ENCODE data around the gene SPATA6.
"Not testable (repeated sequence)": the region's sequence is repeated elsewhere in the genome, so short reads cannot be mapped to it uniquely, and the experiment has no call there.

SPATA6 gene

DNA sequence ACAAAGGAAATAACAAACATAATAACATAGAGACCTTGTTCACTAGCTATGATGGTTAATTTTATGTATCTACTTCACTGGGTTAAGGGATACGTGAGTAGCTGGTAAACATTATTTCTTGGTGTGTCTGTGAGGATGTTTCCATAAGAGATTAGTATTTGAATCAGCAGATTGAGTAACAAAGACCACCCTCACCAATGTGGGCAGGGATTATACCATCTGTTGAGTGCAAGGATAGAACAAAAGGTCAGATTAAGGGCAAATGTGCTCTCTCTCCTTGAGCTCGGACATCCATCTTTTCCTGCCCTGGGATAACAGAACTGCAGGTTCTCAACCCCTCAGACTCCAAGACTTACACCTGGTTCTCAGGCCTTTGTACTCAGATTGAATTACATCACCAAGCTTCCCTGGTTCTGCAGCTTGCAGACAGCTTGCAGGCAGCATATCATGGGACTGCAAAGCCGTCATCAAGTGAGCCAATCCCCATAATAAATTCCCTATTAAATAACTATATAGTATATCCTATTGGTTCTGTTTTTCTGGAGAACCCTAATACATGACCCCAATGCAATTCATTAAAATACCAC lies 9.2 kb downstream of the SPATA6 start:
- DNase-seq (ENCODE audit: low read depth), result no peak

- DNase-seq (ENCODE audit: low read depth), result no peak
Measured at GRCh38 chr1:48450505-48450904, 21.5 kb downstream of the SPATA6 start.

- DNase-seq (ENCODE audit: low read depth), result no peak
Measured at GRCh38 chr1:48448932-48449331, 23.1 kb downstream of the SPATA6 start.

GRCh38 chr1:48444186-48444585 lies 27.8 kb downstream of the SPATA6 start:
- DNase-seq (ENCODE audit: low read depth), result not testable (repeated sequence)

GRCh38 chr1:48442864-48443619 lies 29.0 kb downstream of the SPATA6 start:
- DNase-seq (ENCODE audit: low read depth), result no peak

- not testable (repeated sequence) for DNase-seq (ENCODE audit: low read depth)
Measured at GRCh38 chr1:48440786-48441185, 31.2 kb downstream of the SPATA6 start.

DNA sequence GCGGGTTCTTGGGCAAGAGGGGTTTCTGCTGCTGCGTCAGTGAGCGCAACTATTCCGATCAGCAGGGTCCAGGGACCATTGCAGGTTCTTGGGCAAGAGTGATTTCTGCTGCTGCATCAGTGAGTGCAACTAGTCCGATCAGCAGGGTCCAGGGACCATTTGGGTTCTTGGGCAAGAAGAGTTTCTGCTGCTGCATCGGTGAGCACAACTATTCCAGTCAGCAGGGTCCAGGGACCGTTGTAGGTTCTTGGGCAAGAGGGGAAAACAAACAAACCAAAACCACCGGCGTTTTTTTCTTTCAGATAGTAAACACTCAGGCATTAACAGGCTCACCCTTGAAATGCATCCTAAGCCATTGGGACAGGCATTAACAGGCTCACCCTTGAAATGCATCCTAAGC lies 32.6 kb downstream of the SPATA6 start:
- no peak for DNase-seq (ENCODE audit: low read depth)

DNA sequence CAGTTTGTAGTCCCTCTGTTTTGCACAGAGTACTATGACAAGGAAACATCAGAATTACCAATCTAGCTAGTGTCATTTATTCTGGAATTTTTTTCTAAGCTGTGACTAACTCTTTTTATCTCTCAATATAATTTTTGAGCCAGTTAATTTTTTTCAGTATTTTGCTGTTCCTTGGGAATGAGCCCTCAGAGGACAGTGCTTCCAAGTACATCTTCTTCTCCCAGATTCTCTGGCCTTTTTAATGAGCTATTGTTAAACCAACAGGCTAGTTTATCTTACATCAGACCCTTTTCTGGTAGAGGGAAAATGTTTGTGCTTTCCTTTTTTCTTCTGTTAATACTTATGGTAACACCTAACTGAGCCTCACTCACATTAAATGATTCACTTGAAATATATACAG lies 34.6 kb downstream of the SPATA6 start:
- not testable (repeated sequence) for DNase-seq (ENCODE audit: low read depth)

GRCh38 chr1:48435312-48436002 lies 36.5 kb downstream of the SPATA6 start:
- DNase-seq (ENCODE audit: low read depth), result not testable (repeated sequence)

- no peak for DNase-seq (ENCODE audit: low read depth)
Measured at GRCh38 chr1:48430832-48431231, 41.2 kb downstream of the SPATA6 start.

GRCh38 chr1:48422009-48422408 lies 50.0 kb downstream of the SPATA6 start:
- DNase-seq (ENCODE audit: low read depth), result no peak

GRCh38 chr1:48418742-48419141 lies 53.3 kb downstream of the SPATA6 start:
- no peak for DNase-seq (ENCODE audit: low read depth)

DNA sequence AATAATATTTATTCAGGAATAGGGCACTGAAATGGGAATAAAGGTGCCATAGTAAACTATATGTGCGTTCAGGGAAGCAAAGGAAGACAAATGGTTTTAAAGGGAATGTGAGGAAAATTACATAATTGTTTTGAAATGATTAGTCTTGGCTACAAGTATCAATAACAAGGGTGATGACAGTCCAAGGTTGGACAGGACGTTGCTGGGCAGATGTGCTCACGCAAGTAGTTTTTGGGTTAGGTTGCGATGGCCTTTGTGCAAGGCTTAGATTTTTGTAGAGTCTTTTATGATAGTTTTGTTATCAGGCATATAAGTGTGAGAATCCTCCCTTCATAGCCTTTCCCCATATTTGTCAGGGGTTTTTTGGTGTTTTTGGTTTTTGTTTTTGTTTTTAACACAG lies 57.0 kb downstream of the SPATA6 start:
- no peak for DNase-seq (ENCODE audit: low read depth)

GRCh38 chr1:48414264-48414663 lies 57.7 kb downstream of the SPATA6 start:
- DNase-seq (ENCODE audit: low read depth), result no peak

DNA sequence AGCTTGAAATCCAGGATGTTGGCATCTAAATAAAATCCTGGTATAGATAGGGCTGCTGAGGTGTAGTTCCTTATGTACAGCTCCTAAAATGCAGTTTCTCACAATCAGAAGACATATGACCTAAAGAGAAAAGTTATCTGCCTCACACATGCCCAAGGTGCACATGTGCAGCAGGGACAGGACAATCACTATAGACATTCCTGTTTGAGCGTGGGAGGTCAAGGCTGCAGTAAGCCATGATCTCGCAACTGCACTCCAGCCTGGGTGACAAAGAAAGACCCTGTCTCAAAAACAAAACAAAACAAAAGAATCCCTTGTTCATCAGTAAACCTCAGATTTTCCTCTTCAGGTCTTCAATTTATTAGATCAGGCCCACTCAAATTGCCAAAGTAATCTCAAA lies 66.1 kb downstream of the SPATA6 start:
- no peak for DNase-seq (ENCODE audit: low read depth)

DNA sequence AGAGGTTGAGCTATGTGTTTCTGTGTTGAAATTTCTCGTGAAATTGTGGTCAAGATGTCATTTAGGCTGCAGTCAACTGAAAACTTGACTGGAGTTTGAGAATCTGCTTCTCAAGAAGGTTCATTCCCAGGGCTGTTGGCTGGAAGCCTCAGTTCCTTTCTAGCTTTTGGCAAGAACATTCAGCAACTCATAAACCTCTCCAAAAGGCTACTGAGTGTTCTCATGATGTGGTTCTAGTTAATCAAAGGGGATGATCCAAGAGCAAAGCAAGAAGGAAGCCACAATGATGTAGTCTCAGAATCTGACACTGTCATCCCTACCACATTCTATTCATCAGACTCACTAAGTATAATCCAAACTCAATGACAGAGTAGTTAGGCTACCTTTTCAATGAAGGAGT lies 66.6 kb downstream of the SPATA6 start:
- no peak for DNase-seq (ENCODE audit: low read depth)

DNA sequence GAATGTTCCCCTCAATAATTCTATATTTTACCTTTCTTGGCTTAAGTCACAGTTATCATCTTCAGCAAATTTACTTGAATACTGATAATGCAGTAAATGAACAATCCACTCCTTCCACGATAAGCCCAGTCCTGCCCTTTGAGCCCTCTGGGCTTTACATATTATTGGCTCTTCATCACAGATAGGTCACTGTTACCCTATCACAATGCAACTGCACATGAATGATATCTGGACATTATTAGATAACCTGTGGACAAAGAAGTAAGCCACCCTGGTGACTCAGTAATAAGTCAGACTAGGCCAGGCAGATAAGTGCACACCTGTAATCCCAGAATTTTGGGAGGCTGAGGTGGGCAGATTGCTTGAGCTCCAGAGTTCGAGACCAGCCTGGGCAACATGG lies 69.4 kb downstream of the SPATA6 start:
- no peak for DNase-seq (ENCODE audit: low read depth)

DNA sequence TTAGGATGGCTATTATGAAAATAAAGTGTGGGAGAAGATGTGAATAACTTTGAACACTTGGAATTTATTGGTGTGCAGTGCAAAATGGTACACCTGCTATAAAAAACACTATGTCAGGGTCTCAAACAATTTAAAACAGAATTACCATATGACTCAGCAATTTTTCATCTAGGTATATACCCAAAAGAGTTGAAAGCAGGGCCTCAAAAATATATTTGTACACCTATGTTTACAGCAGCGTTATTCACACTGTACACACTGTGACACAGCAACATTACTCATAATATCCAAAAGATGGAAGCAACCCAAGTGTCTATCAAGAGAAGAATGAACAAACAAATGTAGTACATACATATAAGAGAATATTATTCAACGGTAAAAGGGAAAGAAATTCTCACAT lies 75.8 kb downstream of the SPATA6 start:
- no peak for DNase-seq (ENCODE audit: low read depth)

DNA sequence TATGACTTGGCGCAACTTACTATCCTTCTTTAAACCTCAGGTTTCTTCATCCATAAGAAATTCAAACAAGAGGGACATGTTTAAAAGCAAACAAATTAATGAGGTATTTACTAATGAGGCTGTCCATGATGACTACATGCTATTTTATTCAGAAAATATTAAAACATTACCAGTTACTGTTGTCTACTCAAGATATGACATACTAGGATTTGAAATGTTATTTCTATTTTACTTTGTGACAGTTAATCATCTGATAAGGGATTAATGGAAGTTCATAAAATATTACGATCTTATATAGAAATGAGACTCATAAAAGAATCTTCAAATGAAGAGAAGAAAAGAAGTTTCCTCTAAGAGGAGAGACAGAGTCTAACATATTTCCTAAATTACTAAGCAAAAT lies 80.1 kb downstream of the SPATA6 start:
- DNase-seq (ENCODE audit: low read depth), result no peak

DNA sequence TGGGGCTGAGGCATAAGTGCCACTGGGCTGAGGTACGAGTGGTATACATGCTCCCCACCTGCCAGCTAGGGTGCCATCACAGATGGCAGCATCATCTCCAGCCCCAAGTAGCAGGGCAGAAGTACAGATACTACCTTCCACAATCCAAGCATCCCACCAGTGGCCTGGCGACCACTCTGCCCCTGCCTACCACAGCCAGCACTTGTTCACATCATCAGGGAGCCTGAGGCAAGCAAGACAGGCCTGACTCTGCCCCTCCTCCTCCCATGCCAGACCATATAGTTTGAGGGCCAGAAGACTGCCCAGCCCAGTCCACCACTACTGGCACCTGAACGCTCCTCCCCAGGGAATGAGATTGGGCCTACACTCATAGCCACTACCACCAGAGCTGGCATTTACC lies 84.6 kb downstream of the SPATA6 start:
- DNase-seq (ENCODE audit: low read depth), result no peak

- no peak for DNase-seq (ENCODE audit: low read depth)
Measured at GRCh38 chr1:48374785-48375184, 97.2 kb downstream of the SPATA6 start.

DNA sequence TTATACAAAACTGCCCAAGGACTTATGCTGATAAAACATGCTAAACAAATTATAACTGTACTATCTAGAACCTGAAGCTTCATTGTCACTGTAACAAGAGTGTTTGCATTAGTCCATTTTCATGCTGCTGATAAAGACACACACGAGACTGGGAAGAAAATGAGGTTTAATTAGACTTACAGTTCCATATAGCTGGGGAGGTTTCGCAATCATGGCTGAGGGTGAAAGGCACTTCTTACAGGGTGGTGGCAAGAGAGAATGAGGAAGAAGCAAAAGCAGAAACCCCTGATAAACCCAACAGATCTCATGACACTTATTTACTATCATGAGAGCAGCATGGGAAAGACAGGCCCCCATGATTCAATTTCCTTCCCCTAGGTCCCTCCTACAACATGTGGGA lies 100.4 kb downstream of the SPATA6 start:
- no peak for DNase-seq (ENCODE audit: low read depth)

DNA sequence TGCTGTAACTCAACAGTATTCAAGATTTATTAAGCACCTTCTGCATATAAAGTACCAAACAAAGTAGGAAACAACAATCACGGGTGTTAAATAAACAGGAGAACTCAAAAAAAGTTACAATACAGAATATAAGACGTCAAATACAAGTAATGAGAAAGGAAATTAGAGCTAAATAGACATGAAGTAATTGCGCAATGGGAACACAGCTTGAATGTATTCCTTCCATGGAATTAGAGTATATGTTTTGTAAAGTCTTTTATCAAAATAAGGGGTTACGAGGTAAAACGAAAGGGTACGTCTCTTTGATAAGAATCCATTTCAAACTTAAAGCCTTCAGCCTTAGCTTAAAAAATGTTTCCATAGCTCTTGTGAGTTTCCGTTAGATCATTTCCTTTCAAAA lies 109.1 kb downstream of the SPATA6 start:
- DNase-seq (ENCODE audit: low read depth), result no peak

Data from activated gamma-delta T cell treated with anti-CD3 and anti-CD28 coated beads, Interleukin-2, amount 50 U/mL, for 16 hours (primary cell).